OCI-LY3 (cell line): Measurements from ENCODE around the gene LHFPL3.

Source experiments
- EZH2phosphoT487 ChIP-seq: fragments of 200-600 bp; shearing (Covaris generic); IDR thresholded peaks from 2 replicates; pipeline ENCODE4 v1.6.1; 2018; ENCODE audit warnings: antibody characterized with exemption, mixed run types, low read depth
- TF ChIP-seq, protein P1 (sequence below): fragments of 200-600, 300-600 bp; sonication (generic); IDR thresholded peaks from 2 replicates; pipeline ENCODE4 v1.5.1; 2014; ENCODE audit warnings: antibody characterized with exemption, low read length, low read depth

DNA sequence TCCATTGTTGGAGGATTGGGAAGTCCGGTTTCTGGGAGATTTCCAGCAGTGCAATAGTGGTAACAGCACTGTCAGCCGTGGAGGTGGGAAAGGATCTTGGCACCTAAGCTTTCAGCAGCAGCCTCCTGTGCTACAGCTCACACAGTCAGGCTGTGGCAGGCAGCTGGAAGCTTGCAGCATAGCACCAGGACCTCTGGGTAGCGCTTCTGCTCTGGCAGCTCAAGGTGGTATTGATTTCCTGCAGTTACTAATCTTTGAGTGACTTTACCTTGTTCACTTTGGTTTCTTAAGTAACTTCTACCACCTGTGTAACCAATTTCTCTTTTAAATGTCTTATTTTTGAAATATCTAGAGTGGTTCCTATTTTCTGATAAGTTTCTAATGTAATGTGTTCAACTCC lies 130.5 kb downstream of the LHFPL3 start:
- TF ChIP-seq, protein P1, sequence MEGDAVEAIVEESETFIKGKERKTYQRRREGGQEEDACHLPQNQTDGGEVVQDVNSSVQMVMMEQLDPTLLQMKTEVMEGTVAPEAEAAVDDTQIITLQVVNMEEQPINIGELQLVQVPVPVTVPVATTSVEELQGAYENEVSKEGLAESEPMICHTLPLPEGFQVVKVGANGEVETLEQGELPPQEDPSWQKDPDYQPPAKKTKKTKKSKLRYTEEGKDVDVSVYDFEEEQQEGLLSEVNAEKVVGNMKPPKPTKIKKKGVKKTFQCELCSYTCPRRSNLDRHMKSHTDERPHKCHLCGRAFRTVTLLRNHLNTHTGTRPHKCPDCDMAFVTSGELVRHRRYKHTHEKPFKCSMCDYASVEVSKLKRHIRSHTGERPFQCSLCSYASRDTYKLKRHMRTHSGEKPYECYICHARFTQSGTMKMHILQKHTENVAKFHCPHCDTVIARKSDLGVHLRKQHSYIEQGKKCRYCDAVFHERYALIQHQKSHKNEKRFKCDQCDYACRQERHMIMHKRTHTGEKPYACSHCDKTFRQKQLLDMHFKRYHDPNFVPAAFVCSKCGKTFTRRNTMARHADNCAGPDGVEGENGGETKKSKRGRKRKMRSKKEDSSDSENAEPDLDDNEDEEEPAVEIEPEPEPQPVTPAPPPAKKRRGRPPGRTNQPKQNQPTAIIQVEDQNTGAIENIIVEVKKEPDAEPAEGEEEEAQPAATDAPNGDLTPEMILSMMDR: no peak
- no peak for TF ChIP-seq EZH2phosphoT487
